Measurements from ENCODE around the gene LRAT.
"Not testable (repeated sequence)": the region's sequence is repeated elsewhere in the genome, so short reads cannot be mapped to it uniquely, and the experiment has no call there.

The LRAT gene

DNA sequence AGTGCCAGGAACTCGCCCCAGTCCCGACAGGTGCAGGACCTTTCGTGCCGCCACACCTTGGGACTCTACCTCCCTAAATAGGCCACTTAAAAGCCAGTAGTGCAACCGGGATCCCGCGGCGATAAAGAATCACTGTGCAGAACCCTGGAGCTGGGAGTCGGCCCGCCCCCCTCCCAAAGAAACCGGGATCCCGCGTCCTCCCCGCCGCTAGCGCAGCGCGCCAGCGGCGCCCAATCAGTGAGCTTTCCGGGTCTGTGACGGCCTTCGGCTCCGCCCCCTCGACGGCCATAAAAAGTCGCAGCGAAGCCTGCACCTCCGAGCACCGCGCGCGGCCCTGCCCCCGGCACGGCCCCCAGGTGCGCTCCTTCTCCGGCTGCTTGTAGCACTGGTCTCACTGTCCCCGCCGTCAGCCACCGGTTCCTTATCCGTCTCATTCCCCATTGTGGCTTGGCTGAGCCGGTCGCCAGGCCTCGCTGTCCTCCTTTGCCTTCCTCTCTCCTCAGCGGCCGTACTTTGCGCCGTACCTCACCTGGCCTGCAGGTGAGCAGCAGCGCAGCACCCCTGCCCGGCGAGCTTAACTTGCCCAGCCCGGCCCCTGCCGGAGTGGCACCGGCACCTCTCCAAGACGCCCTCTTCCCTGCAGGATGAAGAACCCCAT, at the start of gene LRAT:
Gene LRAT, plus strand, starts transcription at position 318 of the 658 bp plus-strand sequence. Its CDS starts 327 bp downstream, at position 645.
- DNase-seq (ENCODE audit: low spot score): no peak

GRCh38 chr4:154707877-154708276, 35.9 kb upstream of the LRAT start:
- no peak for DNase-seq (ENCODE audit: low spot score)

DNA sequence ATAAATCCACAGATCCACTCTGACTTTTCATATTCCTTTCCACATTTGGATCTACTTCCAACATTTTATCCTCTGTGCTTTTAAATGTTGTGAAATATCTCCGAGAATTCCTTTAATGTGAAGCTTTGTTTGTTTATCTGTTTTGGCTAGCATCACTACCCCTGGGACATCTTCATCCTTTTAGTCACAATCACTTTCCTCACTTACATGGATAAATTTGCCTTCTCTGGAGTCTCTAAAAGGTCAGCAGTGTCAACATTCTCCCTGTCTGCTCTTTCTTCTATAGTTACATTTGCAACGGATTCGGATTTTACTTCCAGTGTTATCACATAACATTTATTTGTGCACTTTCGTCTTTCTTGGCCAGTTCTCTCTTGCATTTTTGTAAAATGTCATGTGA, 34.2 kb upstream of the LRAT start:
- DNase-seq (ENCODE audit: low spot score): no peak

DNA sequence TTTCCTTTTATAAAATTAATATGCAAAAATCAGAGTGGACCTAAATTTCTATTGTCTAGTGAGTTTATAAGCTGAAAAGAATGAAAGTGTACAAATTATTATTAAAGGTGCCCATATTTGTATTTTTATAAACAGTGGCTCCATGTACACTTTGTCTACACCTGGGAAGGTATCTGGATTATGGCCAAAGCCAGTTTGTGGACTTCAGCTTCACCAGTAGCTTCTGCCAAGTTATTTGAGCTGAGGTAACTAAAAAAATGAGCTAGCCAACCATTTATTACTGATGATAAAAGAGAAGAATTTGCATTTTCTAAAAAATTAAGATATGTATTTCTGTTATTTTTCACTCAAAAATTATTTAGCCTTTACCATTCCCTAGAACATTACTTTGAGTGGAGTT, 32.3 kb upstream of the LRAT start:
- DNase-seq (ENCODE audit: low spot score): no peak

DNA sequence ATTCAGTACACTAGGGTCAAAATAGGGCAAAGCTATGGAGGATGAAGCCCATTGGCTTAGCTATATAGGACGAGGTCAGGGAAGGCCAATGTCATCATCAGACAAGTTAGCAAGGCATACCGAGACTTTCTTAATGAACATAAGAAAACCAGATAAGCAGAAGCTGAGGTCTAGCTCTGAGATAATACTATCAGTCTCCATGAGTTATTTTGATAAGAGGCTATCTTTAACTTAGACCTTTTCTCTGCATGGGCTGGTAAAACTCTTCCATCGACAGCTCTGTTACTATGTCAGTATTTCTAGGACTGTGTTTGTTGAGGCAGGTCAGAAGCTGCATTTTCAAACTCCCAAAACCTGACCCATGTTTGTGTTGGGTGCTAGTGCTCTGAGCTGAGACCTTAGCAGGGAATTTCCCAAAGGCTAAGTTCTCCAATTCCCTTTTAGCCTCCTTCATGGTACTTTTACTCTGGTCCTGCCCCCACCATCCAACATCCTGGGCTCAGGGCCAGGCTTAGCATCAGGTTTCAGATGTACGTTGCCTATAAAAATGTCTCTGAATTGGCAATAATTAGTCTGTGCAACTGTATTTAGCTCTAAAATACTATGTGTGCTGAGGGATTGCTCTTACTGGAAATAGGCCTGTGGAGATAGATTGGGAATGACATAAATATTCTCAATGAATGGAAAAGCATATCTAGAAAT, 29.3 kb upstream of the LRAT start:
- no peak for DNase-seq (ENCODE audit: low spot score)

DNA sequence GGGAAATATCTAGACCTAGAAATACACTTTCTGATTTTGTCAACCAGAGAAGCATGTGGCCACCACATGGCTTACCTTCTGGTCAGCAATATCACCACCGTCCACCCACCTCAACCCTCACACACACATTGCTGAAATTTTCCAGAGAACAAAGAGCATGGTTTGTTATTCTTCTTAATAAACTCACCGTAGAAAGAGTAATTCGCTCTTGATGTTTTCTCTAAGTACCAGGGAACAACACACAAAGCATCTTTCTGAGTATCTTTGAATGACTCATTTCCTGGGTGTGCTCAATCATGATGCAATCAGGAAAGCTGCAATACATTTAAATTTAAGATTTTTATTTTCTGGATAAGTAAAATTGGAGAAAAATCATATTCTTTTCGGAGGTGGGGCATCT, 24.7 kb upstream of the LRAT start:
- DNase-seq (ENCODE audit: low spot score): no peak

GRCh38 chr4:154720123-154720522, 23.7 kb upstream of the LRAT start:
- DNase-seq (ENCODE audit: low spot score): no peak

GRCh38 chr4:154720618-154721267, 23.1 kb upstream of the LRAT start:
- no peak for DNase-seq (ENCODE audit: low spot score)

DNA sequence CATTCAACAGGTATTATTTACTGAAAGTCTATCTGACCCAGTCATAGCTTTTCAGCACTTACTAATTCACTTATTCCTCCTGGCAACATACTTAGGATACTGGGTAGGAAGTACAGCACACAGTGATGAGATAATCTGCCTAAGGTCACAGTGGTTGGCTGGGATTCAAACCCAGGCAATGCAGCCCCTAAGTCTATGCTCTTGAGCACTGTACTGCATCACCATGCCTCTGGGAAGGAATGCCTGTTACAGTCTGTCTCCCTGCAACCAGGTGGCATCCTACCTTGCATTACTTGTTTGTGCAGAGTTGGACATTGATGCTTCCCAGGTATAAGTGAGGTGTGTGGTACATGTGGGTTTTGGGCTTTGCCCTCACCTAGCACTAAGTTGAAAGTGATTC, 21.5 kb upstream of the LRAT start:
- no peak for DNase-seq (ENCODE audit: low spot score)

DNA sequence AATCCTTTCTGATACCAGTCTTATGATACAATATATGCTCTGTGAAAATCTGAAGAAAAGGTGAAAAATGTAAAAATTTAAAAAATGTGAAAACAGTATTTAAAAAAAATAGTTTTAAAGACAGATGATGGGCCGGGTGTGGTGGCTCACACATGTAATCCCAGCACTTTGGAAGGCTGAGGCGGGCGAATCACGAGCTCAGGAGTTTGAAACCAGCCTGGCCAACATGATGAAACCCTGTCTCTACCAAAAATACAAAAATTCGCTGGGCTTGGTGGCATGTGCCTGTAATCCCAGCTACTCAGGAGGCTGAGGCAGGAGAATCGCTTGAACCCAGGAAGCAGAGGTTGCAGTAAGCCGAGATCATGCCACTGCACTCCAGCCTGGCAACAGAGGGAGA, 20.2 kb upstream of the LRAT start:
- DNase-seq (ENCODE audit: low spot score): not testable (repeated sequence)

DNA sequence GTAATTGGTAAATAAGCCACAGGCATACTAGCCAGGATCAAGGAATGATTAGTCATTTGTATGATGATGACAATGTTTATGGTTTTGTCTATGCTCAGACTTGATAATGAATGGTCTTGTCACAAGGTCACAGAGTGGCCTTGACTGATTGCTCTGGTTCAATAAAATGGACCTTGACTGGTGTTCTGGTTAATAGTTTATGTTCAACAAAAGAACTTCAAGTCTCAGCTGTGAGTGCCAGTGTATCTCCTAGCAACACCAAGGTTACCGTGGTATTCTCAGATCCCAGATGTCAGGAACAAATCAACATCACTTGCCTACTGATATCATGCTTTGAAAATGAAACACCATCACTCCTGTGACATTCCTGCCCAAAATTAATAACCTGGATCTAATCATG, 16.3 kb upstream of the LRAT start:
- no peak for DNase-seq (ENCODE audit: low spot score)

DNA sequence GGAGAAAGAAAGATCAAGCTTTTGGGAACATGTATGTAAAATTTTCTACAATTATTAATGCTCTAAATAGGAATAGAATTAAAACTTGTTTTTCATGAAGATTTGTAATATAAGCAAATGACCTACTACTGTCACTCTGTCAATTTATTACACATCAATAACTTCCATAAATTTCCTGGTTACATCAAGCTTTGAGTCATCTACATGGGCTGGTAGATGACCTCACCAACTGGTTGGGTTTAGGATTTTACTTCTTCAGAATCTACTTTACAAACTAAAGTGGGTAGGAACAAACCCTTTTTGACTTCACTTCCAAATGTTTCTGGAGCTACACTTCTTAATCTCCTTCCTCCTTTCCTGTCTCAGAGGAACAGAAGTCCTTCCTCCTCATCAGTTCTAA, 12.0 kb upstream of the LRAT start:
- DNase-seq (ENCODE audit: low spot score): no peak

GRCh38 chr4:154732669-154733068, 11.1 kb upstream of the LRAT start:
- no peak for DNase-seq (ENCODE audit: low spot score)

- DNase-seq (ENCODE audit: low spot score): no peak
Measured at GRCh38 chr4:154736770-154737169, 7.0 kb upstream of the LRAT start.

DNA sequence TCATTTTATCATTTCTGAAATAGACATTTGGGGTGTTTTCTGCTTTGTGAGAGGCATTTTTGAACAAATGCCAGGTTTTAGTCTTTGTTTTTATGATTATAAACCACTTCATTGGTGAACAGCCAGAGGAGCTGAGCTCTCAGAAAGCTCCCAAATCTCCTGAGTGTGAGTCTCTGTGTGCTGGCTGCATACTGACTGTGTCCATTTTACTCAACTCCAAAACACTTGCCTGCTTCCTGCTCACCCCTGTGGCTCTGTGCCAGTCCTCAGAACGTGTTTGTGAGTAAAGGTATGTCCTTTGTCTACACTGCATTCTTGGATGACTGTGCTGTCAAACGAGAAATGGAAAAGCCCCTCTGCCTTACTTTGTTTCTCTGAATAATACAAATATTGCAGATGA, 5.4 kb upstream of the LRAT start:
- no peak for DNase-seq (ENCODE audit: low spot score)

- no peak for DNase-seq (ENCODE audit: low spot score)
Measured at GRCh38 chr4:154739111-154739510, 4.7 kb upstream of the LRAT start.

DNA sequence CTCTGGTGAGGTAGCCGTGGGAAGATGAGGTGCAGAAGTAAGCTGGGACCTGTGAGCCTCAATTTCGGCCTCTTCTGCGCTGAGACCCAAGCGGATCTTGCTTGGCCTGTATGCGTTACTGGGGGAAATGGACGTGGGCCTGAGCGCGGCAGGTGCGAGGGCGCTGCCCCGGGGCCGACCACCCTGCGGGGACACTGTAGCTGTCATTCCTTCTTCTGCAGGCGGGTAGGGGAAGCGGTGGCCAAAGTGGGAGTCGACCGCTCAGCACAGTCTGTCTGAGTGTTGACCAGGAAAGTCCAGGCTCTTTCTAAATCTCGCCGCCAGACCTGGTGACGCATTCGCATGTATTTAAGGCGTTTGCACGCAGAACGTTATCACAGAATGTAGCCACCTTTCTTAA, 3.3 kb upstream of the LRAT start:
- DNase-seq (ENCODE audit: low spot score): no peak

GRCh38 chr4:154741131-154741665, 2.6 kb upstream of the LRAT start:
- no peak for DNase-seq (ENCODE audit: low spot score)

- no peak for DNase-seq (ENCODE audit: low spot score)
Measured at GRCh38 chr4:154741922-154742850, 1.6 kb upstream of the LRAT start.

GRCh38 chr4:154744341-154744926, 634 bp downstream of the LRAT start:
- no peak for DNase-seq (ENCODE audit: low spot score)

GRCh38 chr4:154757713-154758112, 13.9 kb downstream of the LRAT start:
- no peak for DNase-seq (ENCODE audit: low spot score)

- no peak for DNase-seq (ENCODE audit: low spot score)
Measured at GRCh38 chr4:154760895-154761294, 17.1 kb downstream of the LRAT start.

Measured in HuH-7.5 (cell line).